ENCODE data around the gene ST6GALNAC1.
A peak's percentile ranks its signal among the peaks of the same experiment; 100 is the strongest.

Gene ST6GALNAC1

GRCh38 chr17:76678330-76678729 lies 34.8 kb upstream of the ST6GALNAC1 start:
- no peak for DNase-seq
- in situ Hi-C loops (cut with MboI; ENCODE audit: low pct_unique_long_range_greater_than_20kb, low sequenced_read_pairs) = no loop called here

- in situ Hi-C loops (cut with MboI; ENCODE audit: low pct_unique_long_range_greater_than_20kb, low sequenced_read_pairs) = no loop called here
- no peak for DNase-seq
Measured at GRCh38 chr17:76677406-76677805, 33.8 kb upstream of the ST6GALNAC1 start.

DNA sequence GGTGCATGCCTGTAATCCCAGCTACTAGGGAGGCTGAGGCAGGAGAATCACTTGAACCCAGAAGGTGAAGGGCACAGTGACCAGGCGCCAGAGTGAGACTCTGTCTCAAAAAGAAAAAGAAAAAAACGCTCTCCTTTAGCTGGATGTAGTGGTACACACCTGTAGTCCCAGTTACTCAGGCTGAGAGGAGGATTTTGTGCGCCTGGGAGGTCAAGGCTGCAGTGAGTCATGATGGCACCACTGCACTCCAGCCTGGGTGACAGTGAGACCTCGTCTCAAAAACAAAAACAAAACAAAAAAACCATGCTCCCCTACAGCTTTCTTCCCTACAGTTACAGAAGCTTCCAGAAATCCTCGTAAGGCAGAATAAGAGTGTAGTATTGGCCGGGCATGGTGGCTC lies 33.1 kb upstream of the ST6GALNAC1 start:
- in situ Hi-C loops (cut with MboI; ENCODE audit: low pct_unique_long_range_greater_than_20kb, low sequenced_read_pairs) = no loop called here
- no peak for DNase-seq

GRCh38 chr17:76675648-76676047 lies 32.1 kb upstream of the ST6GALNAC1 start:
- in situ Hi-C loops (cut with MboI; ENCODE audit: low pct_unique_long_range_greater_than_20kb, low sequenced_read_pairs) = no loop called here
- no peak for DNase-seq

- DNase-seq = no peak
- in situ Hi-C loops (cut with MboI; ENCODE audit: low pct_unique_long_range_greater_than_20kb, low sequenced_read_pairs) = no loop called here
Measured at GRCh38 chr17:76674600-76674999, 31.0 kb upstream of the ST6GALNAC1 start.

DNA sequence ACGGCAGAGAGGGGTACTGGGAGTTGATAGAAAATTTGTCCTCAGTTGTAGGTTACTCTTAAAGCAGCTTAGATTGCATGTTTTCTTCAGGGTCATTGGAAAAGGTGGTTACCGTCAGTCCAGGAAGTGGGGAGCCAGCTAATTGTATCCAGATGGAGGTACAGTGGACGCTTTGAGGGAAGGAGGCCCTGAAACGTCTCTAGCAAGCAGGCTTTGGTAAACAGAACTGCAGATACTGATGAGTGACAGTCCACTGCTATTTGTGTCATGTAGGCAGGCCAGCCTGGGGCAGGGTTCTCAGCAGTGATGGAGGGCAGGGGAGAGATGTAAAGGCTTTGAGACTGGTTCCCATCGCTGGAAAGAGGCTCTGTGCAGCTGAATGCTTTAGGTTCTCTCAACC lies 30.2 kb upstream of the ST6GALNAC1 start:
- in situ Hi-C loops (cut with MboI; ENCODE audit: low pct_unique_long_range_greater_than_20kb, low sequenced_read_pairs) = no loop called here
- DNase-seq = no peak

GRCh38 chr17:76672892-76673291 lies 29.3 kb upstream of the ST6GALNAC1 start:
- no peak for DNase-seq
- in situ Hi-C loops (cut with MboI; ENCODE audit: low pct_unique_long_range_greater_than_20kb, low sequenced_read_pairs) = no loop called here

- DNase-seq = no peak
- in situ Hi-C loops (cut with MboI; ENCODE audit: low pct_unique_long_range_greater_than_20kb, low sequenced_read_pairs) = no loop called here
Measured at GRCh38 chr17:76672270-76672851, 28.8 kb upstream of the ST6GALNAC1 start.

DNA sequence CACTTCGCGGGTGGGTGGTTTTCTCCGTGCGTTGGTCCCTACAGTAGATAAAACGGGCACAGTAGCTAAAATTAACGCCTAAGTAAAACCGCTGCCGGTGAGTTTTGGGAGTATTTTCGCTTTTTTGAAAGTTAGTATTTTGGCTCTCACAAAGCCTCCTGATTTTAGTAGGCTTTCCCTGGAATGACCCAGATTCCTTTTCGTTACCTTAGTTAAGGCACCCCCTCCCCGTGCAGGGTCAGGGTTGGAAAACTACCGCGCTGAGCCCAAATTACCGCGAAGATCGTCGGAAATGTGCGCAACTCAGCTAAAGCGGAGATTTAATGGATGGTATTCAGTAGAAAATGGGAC lies 28.3 kb upstream of the ST6GALNAC1 start:
- in situ Hi-C loops (cut with MboI; ENCODE audit: low pct_unique_long_range_greater_than_20kb, low sequenced_read_pairs) = no loop called here
- DNase-seq = no peak

- peak; percentile 100 for DNase-seq
- in situ Hi-C loops (cut with MboI; ENCODE audit: low pct_unique_long_range_greater_than_20kb, low sequenced_read_pairs) = no loop called here
Measured at GRCh38 chr17:76671123-76671911, 27.8 kb upstream of the ST6GALNAC1 start.

DNA sequence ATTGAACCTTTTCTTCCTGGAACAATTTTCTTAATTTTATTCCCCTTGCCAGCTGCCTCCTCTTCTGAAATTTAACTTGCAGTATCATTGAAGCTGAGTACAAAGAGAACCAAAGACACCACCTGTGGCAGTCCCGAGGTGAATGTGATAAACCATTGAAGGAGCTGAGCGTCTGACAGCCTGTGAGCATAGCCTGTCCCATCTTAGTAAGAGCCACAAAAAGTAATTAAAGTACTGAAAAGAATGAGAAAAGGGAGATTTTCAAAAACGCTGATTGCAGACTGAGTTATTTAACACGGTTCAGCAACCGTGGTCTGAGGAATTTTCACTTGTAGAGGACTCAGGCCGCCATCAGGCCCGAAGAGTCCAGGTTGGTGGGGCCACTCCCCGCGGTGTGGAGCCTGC lies 27.2 kb upstream of the ST6GALNAC1 start:
- no peak for DNase-seq
- in situ Hi-C loops (cut with MboI; ENCODE audit: low pct_unique_long_range_greater_than_20kb, low sequenced_read_pairs) = no loop called here

DNA sequence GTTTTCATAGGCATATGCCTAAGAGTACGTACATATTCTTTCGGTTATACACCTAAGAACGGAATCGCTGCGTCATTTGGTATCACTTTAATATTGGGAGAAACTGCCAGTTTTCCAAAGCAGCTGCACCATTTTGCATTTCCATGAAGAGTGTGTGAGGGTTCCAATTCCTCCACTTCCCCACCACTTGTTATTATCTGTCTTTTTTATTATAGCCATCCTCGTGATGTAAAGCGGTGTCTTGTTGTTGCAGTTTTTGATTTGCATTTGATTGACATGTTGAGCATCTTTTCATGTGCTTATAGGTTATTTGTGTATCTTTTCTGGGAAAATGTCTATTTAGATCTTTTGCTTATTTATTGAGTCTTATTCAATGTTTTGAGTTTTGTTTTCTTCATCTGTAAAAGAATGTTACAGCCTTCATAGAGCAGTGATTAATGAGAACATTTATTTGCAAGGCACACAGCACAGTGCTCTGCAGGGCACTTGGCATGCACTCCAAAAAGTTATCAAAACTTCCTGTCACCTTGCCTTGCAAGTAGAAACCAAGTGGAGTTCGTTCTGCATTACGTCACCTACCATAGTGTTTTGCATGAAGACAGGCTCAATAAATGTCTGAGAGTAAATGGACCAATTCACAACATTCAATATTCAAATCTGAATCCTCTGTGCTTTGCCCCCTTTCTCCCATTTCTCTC lies 26.6 kb upstream of the ST6GALNAC1 start:
- in situ Hi-C loops (cut with MboI; ENCODE audit: low pct_unique_long_range_greater_than_20kb, low sequenced_read_pairs) = no loop called here
- DNase-seq = no peak

GRCh38 chr17:76667786-76668453 lies 24.4 kb upstream of the ST6GALNAC1 start:
- DNase-seq = no peak
- in situ Hi-C loops (cut with MboI; ENCODE audit: low pct_unique_long_range_greater_than_20kb, low sequenced_read_pairs) = no loop called here

DNA sequence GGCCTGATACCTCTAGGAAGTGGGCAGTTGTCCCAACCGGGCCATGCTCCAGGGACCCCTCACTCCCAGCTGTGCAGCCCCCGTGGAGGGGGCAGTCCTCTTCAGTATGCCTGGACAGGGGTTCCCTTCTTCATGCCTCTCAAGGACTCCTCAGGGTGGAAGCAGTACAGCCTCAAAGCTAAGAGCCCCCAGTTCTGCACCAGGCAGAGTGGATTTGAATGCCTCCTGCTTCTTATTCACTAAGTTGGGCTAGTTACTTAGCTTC lies 23.9 kb upstream of the ST6GALNAC1 start:
- in situ Hi-C loops (cut with MboI; ENCODE audit: low pct_unique_long_range_greater_than_20kb, low sequenced_read_pairs) = no loop called here
- no peak for DNase-seq

DNA sequence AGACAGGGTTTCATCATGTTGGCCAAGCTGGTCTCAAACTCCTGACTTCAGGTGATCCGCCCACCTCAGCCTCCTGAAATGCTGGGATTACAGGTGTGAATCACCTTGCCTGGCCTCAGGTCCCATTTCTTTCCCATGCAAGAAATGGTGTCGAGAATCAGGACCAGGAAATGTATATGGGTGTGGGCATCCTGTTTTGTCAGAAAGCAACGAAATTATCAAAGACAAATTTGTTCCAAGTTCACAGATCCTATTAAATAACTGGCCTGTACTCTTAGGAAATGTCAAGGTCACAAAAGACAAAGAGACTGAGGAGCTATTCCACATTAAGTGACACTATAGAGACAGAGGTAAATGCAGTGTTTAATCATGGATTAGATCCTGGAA lies 17.1 kb upstream of the ST6GALNAC1 start:
- in situ Hi-C loops (cut with MboI; ENCODE audit: low pct_unique_long_range_greater_than_20kb, low sequenced_read_pairs) = no loop called here
- no peak for DNase-seq

GRCh38 chr17:76659928-76660655 lies 16.5 kb upstream of the ST6GALNAC1 start:
- peak; percentile 49 for DNase-seq

GRCh38 chr17:76658242-76658662 lies 14.7 kb upstream of the ST6GALNAC1 start:
- in situ Hi-C loops (cut with MboI; ENCODE audit: low pct_unique_long_range_greater_than_20kb, low sequenced_read_pairs) = no loop called here

More at GRCh38 chr17:76659928-76660655, 16.5 kb upstream of the ST6GALNAC1 start:
- in situ Hi-C loops (cut with MboI; ENCODE audit: low pct_unique_long_range_greater_than_20kb, low sequenced_read_pairs) = no loop called here

DNA sequence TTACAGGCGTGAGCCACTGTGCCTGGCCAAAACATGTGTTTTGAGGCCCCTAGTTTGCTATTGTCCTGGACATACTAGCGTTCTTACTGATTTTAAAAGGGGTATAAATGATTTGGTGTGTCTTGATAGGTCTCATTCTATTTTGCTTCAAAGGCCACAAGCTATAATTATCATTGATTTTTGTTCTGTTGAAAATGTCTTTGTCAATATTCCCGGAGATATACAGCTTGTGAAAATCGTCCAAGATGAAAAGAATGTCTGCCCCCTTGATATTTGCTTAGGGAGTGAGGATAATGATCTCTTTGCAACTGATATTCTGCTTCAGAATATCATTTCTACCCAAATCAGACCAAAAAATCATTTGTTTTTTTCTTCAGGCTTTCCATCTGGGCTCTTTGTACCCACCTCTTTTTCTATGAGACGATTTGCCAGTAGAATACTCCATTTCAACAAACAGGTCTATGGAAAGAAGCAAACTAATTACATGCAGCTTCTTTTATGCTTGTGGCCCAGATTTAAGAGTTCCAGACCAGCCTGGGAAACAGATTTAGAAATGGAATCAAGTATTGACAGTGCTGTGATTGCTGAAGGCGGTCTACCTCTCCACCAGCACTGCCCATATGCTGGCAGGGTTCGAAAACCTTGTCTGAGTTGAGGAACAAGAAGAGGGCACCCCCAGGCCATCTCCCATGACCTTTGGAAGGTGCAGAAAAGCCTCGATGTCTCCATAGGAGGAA lies 14.1 kb upstream of the ST6GALNAC1 start:
- in situ Hi-C loops (cut with MboI; ENCODE audit: low pct_unique_long_range_greater_than_20kb, low sequenced_read_pairs) = no loop called here
- no peak for DNase-seq

More at GRCh38 chr17:76658242-76658662, 14.7 kb upstream of the ST6GALNAC1 start:
- DNase-seq = no peak

GRCh38 chr17:76654408-76654807 lies 10.9 kb upstream of the ST6GALNAC1 start:
- DNase-seq = no peak
- in situ Hi-C loops (cut with MboI; ENCODE audit: low pct_unique_long_range_greater_than_20kb, low sequenced_read_pairs) = no loop called here

Measured in KBM-7 (cell line).